Measurements from ENCODE around the gene HS3ST3A1. TPM values are rescaled to one million over a fixed set of nuclear protein-coding genes. Genes with fewer than 3 reads are reported as not detected.

HS3ST3A1 gene
- total RNA-seq, 4 donors from 2014 or later = 2.9 to 10.5 (median 5.0) TPM

DNA sequence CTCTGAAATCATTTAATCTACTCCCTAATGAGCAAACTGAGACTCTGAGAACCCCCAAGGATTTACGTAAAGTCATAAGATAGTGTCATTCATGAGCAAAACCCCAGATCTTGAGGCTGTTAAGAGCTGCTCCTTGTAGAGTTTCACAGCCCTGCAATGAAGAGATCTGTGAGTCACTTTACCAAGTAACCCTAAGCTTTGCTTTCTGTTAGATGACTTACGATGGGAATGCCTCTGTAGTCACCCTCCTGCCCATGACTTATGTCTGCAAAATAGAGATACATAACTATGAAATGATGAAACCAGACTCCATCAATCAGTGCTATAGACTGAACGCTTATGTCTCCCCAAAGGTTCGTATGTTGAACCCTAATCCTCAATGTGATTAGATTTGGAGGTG is 117.7 kb downstream of the HS3ST3A1 start:
- 95% methylated on average over 4 of the region's 4 CpGs for WGBS
- DNase-seq (ENCODE audit: low spot score in 2 of 2) = no peak
- TF ChIP-seq POLR2A (IDR thresholded peaks at IDR 0.05) (no peak), EP300 (IDR thresholded peaks at IDR 0.05) (no peak), POLR2AphosphoS5 (IDR thresholded peaks at IDR 0.05) (no peak)
- TF ChIP-seq, protein P1, sequence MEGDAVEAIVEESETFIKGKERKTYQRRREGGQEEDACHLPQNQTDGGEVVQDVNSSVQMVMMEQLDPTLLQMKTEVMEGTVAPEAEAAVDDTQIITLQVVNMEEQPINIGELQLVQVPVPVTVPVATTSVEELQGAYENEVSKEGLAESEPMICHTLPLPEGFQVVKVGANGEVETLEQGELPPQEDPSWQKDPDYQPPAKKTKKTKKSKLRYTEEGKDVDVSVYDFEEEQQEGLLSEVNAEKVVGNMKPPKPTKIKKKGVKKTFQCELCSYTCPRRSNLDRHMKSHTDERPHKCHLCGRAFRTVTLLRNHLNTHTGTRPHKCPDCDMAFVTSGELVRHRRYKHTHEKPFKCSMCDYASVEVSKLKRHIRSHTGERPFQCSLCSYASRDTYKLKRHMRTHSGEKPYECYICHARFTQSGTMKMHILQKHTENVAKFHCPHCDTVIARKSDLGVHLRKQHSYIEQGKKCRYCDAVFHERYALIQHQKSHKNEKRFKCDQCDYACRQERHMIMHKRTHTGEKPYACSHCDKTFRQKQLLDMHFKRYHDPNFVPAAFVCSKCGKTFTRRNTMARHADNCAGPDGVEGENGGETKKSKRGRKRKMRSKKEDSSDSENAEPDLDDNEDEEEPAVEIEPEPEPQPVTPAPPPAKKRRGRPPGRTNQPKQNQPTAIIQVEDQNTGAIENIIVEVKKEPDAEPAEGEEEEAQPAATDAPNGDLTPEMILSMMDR (IDR thresholded peaks at IDR 0.05) = no peak
- H3K27ac ChIP-seq = no peak overlapping the region
- no peaks in the 10 kb centered on the region for H3K4me1 ChIP-seq
- H3K9me3 ChIP-seq = peaks cover 8% of the 10 kb centered on the region
- H3K27me3 ChIP-seq = no peaks in the 10 kb centered on the region
- H3K4me3 ChIP-seq = no peak overlapping the region
- H3K36me3 ChIP-seq = no peaks in the 10 kb centered on the region

- H3K9me3 ChIP-seq = peaks cover 8% of the 10 kb centered on the region
- H3K27ac ChIP-seq = no peak overlapping the region
- no peak for DNase-seq (ENCODE audit: low spot score in 2 of 2)
- no peaks in the 10 kb centered on the region for H3K27me3 ChIP-seq
- H3K4me1 ChIP-seq = no peaks in the 10 kb centered on the region
- H3K36me3 ChIP-seq = no peaks in the 10 kb centered on the region
- no peak overlapping the region for H3K4me3 ChIP-seq
- no peak for TF ChIP-seq EP300 (IDR thresholded peaks at IDR 0.05)
- TF ChIP-seq, protein P1 (IDR thresholded peaks at IDR 0.05) = no peak
- no peak for TF ChIP-seq POLR2AphosphoS5 (IDR thresholded peaks at IDR 0.05)
- TF ChIP-seq POLR2A (IDR thresholded peaks at IDR 0.05) = no peak
Observed at GRCh38 chr17:13480877-13481276, 120.9 kb downstream of the HS3ST3A1 start.

GRCh38 chr17:13478326-13478830 is 123.4 kb downstream of the HS3ST3A1 start:
- 76% methylated on average over 2 of the region's 2 CpGs for WGBS
- Histone ChIP-seq H3K9me3 (peaks cover 8% of the 10 kb centered on the region), H3K4me3 (no peak overlapping the region), H3K36me3 (no peaks in the 10 kb centered on the region), H3K27me3 (no peaks in the 10 kb centered on the region), H3K4me1 (no peaks in the 10 kb centered on the region), H3K27ac (no peak overlapping the region)
- no peak for DNase-seq (ENCODE audit: low spot score in 2 of 2)
- TF ChIP-seq, protein P1 (IDR thresholded peaks at IDR 0.05) = no peak
- TF ChIP-seq POLR2AphosphoS5 (IDR thresholded peaks at IDR 0.05) (no peak), POLR2A (IDR thresholded peaks at IDR 0.05) (no peak), EP300 (IDR thresholded peaks at IDR 0.05) (no peak)

DNA sequence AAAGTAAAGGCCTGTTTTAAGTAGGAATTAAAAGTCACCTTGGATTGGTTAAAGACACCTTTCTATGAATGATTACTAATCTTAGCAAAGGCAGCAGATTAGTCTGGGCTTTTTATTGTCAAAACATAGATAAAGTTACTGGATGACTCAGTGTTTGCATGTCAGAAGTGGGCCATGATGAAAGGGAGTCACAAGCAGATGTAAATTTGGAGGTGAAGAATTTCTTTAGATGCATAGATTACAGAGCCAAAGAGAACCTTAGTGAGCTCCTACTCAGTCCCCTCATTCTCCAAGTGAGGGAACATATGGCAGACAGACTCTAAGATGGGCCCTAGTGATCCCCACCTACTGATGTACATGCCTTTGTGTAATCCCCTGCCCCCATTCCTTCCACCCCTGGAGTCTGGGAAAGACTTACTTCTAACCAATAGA is 124.5 kb downstream of the HS3ST3A1 start:
- H3K4me3 ChIP-seq = no peak overlapping the region
- no peak for DNase-seq (ENCODE audit: low spot score in 2 of 2)
- TF ChIP-seq POLR2A (IDR thresholded peaks at IDR 0.05) = no peak
- TF ChIP-seq, protein P1 (IDR thresholded peaks at IDR 0.05) = no peak
- no peak for TF ChIP-seq POLR2AphosphoS5 (IDR thresholded peaks at IDR 0.05)
- TF ChIP-seq EP300 (IDR thresholded peaks at IDR 0.05) = no peak
- H3K4me1 ChIP-seq = no peaks in the 10 kb centered on the region
- no peak overlapping the region for H3K27ac ChIP-seq
- H3K9me3 ChIP-seq = peaks cover 8% of the 10 kb centered on the region
- no peaks in the 10 kb centered on the region for H3K27me3 ChIP-seq
- no peaks in the 10 kb centered on the region for H3K36me3 ChIP-seq

DNA sequence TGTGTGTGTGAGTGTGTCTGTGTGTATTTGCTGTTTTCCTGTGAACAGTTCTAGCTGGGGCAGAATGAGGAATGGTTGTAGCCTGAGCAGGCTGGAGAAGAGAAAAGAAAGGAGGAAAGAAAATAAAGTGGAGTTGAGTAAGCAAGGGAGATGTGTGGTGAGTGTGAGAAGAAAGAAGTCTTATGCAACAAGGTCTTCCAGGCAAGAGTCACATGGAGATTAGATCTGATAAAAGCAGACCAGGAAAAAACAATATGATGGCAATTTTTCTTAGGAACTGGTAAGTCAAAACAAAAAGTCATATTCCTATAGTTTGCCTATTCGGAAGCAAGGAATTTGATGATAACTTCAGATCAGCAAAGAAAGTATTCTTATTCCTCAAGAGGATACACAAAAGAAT is 125.0 kb downstream of the HS3ST3A1 start:
- Histone ChIP-seq H3K27ac (no peak overlapping the region), H3K4me3 (no peak overlapping the region), H3K27me3 (no peaks in the 10 kb centered on the region), H3K4me1 (no peaks in the 10 kb centered on the region), H3K9me3 (peaks cover 8% of the 10 kb centered on the region), H3K36me3 (no peaks in the 10 kb centered on the region)
- 93% methylated on average over 1 of the region's 1 CpG for WGBS
- TF ChIP-seq POLR2AphosphoS5 (IDR thresholded peaks at IDR 0.05) = no peak
- TF ChIP-seq, protein P1 (IDR thresholded peaks at IDR 0.05) = no peak
- no peak for TF ChIP-seq POLR2A (IDR thresholded peaks at IDR 0.05)
- no peak for TF ChIP-seq EP300 (IDR thresholded peaks at IDR 0.05)
- DNase-seq (ENCODE audit: low spot score in 2 of 2) = no peak

Measured in suprapubic skin (tissue), 4 donors.